A673 (cell line): ENCODE results near the gene CYS1. TPM values are rescaled to one million over a fixed set of nuclear protein-coding genes. Genes with fewer than 3 reads are reported as not detected.

Experiments
- BruUV-seq: library from RNA; stranded (reverse); fragments of 400-500 nt; replicated peaks from 2 replicates; lab custom pipeline; 2021; lab: Mats Ljungman, UMichigan
- CTCF ChIA-PET: fragments of 300-600 bp; sonication (Branson Sonifier 250); formaldehyde crosslinking; loops from one replicate; lab custom pipeline; 2022; ENCODE audit warnings: antibody characterized with exemption; lab: Charles Lee
- POLR2A ChIA-PET: fragments of 300-600 bp; sonication (Branson Sonifier 250); formaldehyde crosslinking; loops from one replicate; lab custom pipeline; 2022; ENCODE audit warnings: antibody characterized with exemption; ENCODE audit not compliant: low non-redundant PET; lab: Charles Lee
- DNase-seq: peaks from one replicate; pipeline ENCODE4 v3.0.0-alpha.2; 2015; ENCODE audit warnings: low spot score
- H3K27ac ChIP-seq: fragments of 200-600 bp; sonication (generic); 2 replicates; pipeline ENCODE4 v1.5.1; 2016; ENCODE audit warnings: mixed run types, low read depth, mild to moderate bottlenecking, mixed read lengths, antibody characterized with exemption, low read length; ENCODE audit not compliant: poor library complexity, severe bottlenecking
- H3K27me3 ChIP-seq: fragments of 200-600 bp; sonication (generic); replicated peaks from 2 replicates; pipeline ENCODE4 v1.6.1; 2017; ENCODE audit warnings: mixed run types, low read depth, mild to moderate bottlenecking, mixed read lengths, antibody characterized with exemption, low read length; ENCODE audit not compliant: insufficient read depth, poor library complexity
- H3K36me3 ChIP-seq: fragments of 200-600 bp; sonication (generic); 2 replicates; pipeline ENCODE4 v1.6.1; 2016; ENCODE audit warnings: mixed run types, mild to moderate bottlenecking, mixed read lengths, antibody characterized with exemption, low read length; ENCODE audit not compliant: insufficient read depth, poor library complexity, severe bottlenecking
- H3K4me1 ChIP-seq: fragments of 200-600 bp; sonication (generic); 2 replicates; pipeline ENCODE4 v1.6.1; 2017; ENCODE audit warnings: mixed run types, mild to moderate bottlenecking, mixed read lengths, antibody characterized with exemption, low read length; ENCODE audit not compliant: insufficient read depth, poor library complexity, severe bottlenecking
- H3K4me3 ChIP-seq: fragments of 200-600 bp; sonication (generic); 2 replicates; pipeline ENCODE4 v1.5.1; 2016; ENCODE audit warnings: low read depth, mixed run types, mild to moderate bottlenecking, mixed read lengths, low read length; ENCODE audit not compliant: poor library complexity, severe bottlenecking
- H3K9me3 ChIP-seq: fragments of 200-600 bp; sonication (generic); 2 replicates; pipeline ENCODE4 v1.6.1; 2016; ENCODE audit warnings: mixed run types, low read depth, mild to moderate bottlenecking, mixed read lengths, antibody characterized with exemption, low read length; ENCODE audit not compliant: poor library complexity, severe bottlenecking
- EZH2 ChIP-seq: fragments of 200-600 bp; sonication (generic); IDR thresholded peaks from 2 replicates; pipeline ENCODE4 v1.6.1; 2017; ENCODE audit warnings: borderline replicate concordance, low read depth, mild to moderate bottlenecking, mixed read lengths, antibody characterized with exemption, low read length; ENCODE audit not compliant: poor library complexity, severe bottlenecking
- intact Hi-C: fragments of 100-400 bp; cut with micrococcal nuclease; formaldehyde crosslinking; loops from one replicate; pipeline ENCODE4 v1.10.0; 2022; ENCODE audit not compliant: unreplicated experiment
- total RNA-seq: library from RNA; stranded (reverse); gene quantifications from 2 replicates; pipeline ENCODE4 v1.2.3, GENCODE V29; 2021
- TF ChIP-seq, protein P1 (sequence below): fragments of 300-800, 200-600 bp; sonication (generic); conservative IDR thresholded peaks from 2 replicates; pipeline ENCODE4 v1.5.1; 2017; ENCODE audit warnings: low read depth, mild to moderate bottlenecking, antibody characterized with exemption, low read length, moderate library complexity, mixed read lengths

CYS1 gene
- total RNA-seq, 1 experiment from 2014 or later = not detected

DNA sequence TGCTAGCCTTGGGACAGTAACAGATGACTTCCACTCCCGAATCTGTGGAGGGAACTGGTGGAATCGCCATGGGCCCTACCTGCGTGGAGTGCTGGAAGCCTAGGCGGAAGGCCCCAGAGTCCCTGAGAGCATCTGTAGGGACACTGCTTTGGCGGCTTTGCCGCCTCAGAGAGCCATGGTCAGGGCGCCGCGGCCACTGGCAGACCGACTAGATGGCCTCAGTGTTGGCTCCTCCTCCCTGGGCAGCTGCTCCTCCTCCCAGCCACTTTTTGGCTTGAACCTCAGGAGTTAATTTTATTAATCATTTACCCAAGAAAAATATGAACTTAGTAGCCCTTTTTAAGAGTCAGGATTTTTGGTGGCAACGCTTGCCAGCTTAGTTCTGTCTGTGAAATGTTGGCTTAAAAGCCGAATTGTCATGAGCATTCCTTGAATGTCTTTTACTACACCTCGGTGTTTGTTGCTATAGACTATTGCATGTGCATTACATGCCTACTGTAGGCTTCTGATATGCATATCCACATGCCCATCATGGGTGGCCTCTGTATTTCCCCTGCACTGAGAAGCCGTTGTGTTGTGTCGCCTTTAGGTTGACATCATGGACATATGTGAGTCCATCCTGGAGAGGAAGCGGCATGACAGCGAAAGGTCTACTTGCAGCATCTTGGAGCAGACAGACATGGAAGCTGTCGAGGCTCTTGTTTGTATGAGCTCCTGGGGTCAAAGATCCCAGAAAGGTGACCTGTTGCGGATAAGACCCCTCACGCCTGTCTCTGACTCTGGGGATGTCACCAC is 34.5 kb downstream of the CYS1 start:
- ChIA-PET POLR2A (no interaction called here), CTCF (interaction anchor here (3.4 kb wide), 1 partner anchor 61 kb away, joined by 40 read pairs; no protein-coding TSS in a partner anchor)
- Histone ChIP-seq H3K27me3 (no peaks in the 10 kb centered on the region), H3K4me1 (no peaks in the 10 kb centered on the region), H3K36me3 (peaks cover 5% of the 10 kb centered on the region), H3K27ac (no peak overlapping the region), H3K4me3 (no peak overlapping the region), H3K9me3 (no peaks in the 10 kb centered on the region)
- BruUV-seq = no TSS peak
- DNase-seq = no peak
- no peak for TF ChIP-seq EZH2
- TF ChIP-seq, protein P1, sequence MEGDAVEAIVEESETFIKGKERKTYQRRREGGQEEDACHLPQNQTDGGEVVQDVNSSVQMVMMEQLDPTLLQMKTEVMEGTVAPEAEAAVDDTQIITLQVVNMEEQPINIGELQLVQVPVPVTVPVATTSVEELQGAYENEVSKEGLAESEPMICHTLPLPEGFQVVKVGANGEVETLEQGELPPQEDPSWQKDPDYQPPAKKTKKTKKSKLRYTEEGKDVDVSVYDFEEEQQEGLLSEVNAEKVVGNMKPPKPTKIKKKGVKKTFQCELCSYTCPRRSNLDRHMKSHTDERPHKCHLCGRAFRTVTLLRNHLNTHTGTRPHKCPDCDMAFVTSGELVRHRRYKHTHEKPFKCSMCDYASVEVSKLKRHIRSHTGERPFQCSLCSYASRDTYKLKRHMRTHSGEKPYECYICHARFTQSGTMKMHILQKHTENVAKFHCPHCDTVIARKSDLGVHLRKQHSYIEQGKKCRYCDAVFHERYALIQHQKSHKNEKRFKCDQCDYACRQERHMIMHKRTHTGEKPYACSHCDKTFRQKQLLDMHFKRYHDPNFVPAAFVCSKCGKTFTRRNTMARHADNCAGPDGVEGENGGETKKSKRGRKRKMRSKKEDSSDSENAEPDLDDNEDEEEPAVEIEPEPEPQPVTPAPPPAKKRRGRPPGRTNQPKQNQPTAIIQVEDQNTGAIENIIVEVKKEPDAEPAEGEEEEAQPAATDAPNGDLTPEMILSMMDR = no peak
- intact Hi-C loops = loop anchor here (5.0 kb wide), 1 partner anchor 63 kb away; no protein-coding TSS in a partner anchor

DNA sequence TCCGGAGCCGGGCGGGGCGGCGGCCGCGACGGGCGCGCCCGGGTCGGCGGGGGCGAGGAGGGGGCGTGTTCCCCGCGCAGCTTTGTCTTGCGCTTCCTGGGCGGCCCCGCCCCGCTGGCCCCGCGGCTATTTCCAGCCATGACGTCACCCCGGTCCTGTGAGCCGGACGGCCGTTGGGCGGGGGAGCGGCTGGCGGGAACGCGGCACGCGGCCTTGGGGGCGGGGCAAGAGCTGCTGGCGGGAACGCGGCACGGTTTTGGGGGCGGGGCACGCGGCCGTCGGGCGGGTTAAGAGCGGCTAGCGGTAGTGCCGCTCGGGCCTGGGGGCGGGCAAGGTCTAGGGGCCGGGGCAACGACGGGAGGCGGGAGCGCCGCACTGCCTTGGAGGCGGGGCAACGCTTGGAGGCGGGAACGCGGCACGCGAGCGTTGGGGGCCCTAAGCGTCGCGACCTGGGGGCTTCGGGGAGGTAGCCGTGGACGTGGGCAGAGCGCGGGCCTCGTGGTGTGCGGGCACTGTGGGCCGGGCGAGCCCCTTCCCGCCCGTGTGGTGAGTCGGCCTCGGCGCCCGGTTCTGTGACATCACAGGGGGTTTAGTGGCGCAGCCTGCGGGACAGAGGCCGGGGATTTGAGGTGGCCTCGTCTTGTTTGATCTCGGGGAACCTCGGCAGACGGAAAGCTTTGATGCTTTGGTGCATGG is 36.2 kb downstream of the CYS1 start:
- TF ChIP-seq EZH2 = no peak
- TF ChIP-seq, protein P1 = no peak
- ChIA-PET POLR2A (interaction anchor here (0.6 kb wide), 2 partner anchors 235 to 590 kb away, joined by 3 read pairs; no protein-coding TSS in a partner anchor), CTCF (interaction anchor here (0.6 kb wide), 1 partner anchor 54 kb away, joined by 5 read pairs; no protein-coding TSS in a partner anchor)
- BruUV-seq = no TSS peak
- H3K9me3 ChIP-seq = no peaks in the 10 kb centered on the region
- DNase-seq = peak; percentile 84
- no peaks in the 10 kb centered on the region for H3K27me3 ChIP-seq
- peaks cover 5% of the 10 kb centered on the region for H3K36me3 ChIP-seq
- intact Hi-C loops = no loop called here
- H3K4me1 ChIP-seq = no peaks in the 10 kb centered on the region
- H3K4me3 ChIP-seq = peak overlapping the region; percentile 30
- no peak overlapping the region for H3K27ac ChIP-seq

DNA sequence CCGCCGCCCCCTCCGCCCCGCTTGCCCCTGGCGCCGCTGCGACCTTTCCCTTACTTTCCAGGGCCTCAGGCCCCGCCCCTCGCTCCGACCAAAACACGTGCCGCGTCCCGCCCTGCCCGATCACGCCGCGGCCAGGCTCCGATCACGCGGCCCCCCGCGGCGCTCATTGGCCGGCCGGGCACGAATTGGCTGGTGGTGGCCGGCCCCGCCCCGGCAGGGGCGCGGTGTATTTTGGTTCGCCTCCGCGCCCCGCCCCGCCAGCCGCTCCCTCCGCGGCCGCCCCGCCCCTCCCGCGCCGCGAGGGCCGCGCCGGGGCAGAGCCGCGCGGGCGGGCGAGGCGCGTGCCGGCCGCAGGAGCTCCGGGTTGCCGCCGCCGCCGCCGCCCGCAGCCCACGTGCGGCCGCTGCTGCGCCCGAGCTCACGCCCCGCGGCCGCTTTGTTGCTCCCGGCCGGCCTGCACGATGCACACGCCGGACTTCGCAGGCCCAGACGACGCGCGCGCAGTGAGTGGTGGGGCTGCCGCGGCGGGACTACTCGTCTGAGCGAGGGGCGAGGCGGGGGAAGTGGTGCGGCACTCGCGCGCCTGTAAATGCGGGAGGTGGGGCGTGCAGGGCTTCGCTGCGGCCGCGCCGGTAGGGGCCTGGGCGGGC is 36.8 kb downstream of the CYS1 start, which contains the start of gene KLF11:
Gene KLF11, plus strand, starts transcription at position 295 of the 650 bp plus-strand sequence. Its CDS starts 167 bp downstream, at position 462.
- TF ChIP-seq EZH2 = no peak
- TF ChIP-seq, protein P1 = no peak
- intact Hi-C loops = no loop called here
- no peaks in the 10 kb centered on the region for H3K9me3 ChIP-seq
- H3K36me3 ChIP-seq = peaks cover 5% of the 10 kb centered on the region
- ChIA-PET POLR2A (interaction anchor here (0.6 kb wide), 1 partner anchor 236 kb away, joined by 3 read pairs; no protein-coding TSS in a partner anchor), CTCF (no interaction called here)
- DNase-seq = peak; percentile 90
- peak within 1 kb of the TSS; percentile 30 for H3K4me3 ChIP-seq
- H3K4me1 ChIP-seq = no peaks in the 10 kb centered on the region
- no TSS peak for BruUV-seq
- no peak within 1 kb of the TSS for H3K27ac ChIP-seq
- no peaks in the 10 kb centered on the region for H3K27me3 ChIP-seq
